Measurements from ENCODE around the gene PRKG2.

PRKG2 gene

DNA sequence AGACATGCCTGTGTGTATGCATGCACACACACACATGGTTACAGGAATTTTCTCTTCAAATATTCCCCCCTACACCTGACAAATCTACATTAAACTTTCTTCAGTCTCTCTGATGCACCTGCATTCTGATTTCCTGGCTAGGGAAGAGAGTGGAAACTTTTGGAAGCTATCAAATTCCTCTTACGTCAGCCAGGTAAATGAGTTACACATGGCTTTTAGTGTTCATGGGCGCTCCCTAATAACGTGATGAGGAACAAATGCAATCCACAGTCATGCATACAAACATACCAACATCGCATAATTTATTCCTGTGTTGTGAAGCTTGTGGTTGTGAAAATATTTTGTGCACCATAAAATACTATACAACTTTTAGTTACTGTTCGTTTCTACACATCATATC is 149.6 kb downstream of the PRKG2 start:
- no peak for TF ChIP-seq CREB1 (IDR thresholded peaks at IDR 0.05; ENCODE audit: low read depth)
- no peak for TF ChIP-seq TAF1 (IDR thresholded peaks at IDR 0.05; ENCODE audit: low read depth)

- TF ChIP-seq NFIC (IDR thresholded peaks at IDR 0.05): no peak
- TF ChIP-seq TAF1 (IDR thresholded peaks at IDR 0.05; ENCODE audit: low read depth): no peak
- TF ChIP-seq TCF12 (IDR thresholded peaks at IDR 0.05; ENCODE audit: low read depth): no peak
- no peak for TF ChIP-seq USF1 (IDR thresholded peaks at IDR 0.05)
- TF ChIP-seq TEAD4 (IDR thresholded peaks at IDR 0.05): no peak
- no peak for TF ChIP-seq EP300 (IDR thresholded peaks at IDR 0.05; ENCODE audit: borderline replicate concordance)
- TF ChIP-seq ZBTB7A (IDR thresholded peaks at IDR 0.05; ENCODE audit: low read depth): no peak
- TF ChIP-seq, protein P1, sequence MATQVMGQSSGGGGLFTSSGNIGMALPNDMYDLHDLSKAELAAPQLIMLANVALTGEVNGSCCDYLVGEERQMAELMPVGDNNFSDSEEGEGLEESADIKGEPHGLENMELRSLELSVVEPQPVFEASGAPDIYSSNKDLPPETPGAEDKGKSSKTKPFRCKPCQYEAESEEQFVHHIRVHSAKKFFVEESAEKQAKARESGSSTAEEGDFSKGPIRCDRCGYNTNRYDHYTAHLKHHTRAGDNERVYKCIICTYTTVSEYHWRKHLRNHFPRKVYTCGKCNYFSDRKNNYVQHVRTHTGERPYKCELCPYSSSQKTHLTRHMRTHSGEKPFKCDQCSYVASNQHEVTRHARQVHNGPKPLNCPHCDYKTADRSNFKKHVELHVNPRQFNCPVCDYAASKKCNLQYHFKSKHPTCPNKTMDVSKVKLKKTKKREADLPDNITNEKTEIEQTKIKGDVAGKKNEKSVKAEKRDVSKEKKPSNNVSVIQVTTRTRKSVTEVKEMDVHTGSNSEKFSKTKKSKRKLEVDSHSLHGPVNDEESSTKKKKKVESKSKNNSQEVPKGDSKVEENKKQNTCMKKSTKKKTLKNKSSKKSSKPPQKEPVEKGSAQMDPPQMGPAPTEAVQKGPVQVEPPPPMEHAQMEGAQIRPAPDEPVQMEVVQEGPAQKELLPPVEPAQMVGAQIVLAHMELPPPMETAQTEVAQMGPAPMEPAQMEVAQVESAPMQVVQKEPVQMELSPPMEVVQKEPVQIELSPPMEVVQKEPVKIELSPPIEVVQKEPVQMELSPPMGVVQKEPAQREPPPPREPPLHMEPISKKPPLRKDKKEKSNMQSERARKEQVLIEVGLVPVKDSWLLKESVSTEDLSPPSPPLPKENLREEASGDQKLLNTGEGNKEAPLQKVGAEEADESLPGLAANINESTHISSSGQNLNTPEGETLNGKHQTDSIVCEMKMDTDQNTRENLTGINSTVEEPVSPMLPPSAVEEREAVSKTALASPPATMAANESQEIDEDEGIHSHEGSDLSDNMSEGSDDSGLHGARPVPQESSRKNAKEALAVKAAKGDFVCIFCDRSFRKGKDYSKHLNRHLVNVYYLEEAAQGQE (IDR thresholded peaks at IDR 0.05; ENCODE audit: low read depth): no peak
- no peak for TF ChIP-seq YY1 (IDR thresholded peaks at IDR 0.05; ENCODE audit: low read depth)
- no peak for TF ChIP-seq CEBPB (IDR thresholded peaks at IDR 0.05)
- no peak for TF ChIP-seq MAX (IDR thresholded peaks at IDR 0.05)
- no peak for TF ChIP-seq CREB1 (IDR thresholded peaks at IDR 0.05; ENCODE audit: low read depth)
- TF ChIP-seq EGR1 (IDR thresholded peaks at IDR 0.05): no peak
Observed at GRCh38 chr4:81062001-81062400, 153.0 kb downstream of the PRKG2 start.

DNA sequence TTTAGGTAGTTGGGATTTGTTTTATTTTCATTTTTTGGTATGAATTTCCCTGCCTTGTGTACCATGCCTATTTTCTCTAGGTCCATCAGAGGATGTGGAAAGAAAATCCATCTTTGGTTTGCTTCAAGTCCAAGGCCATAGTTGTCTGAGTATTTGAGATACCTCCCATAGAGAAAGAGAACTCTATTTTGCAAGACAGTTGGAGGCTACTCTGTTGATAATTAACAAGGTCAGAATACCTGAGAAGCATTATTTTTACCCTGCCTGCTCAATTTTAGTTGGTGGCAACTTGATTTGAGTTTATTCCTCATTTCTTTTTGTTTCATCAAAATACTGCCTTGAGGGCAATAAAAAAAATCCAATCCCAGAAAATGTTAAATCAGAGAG is 153.7 kb downstream of the PRKG2 start:
- no peak for TF ChIP-seq FOXM1 (IDR thresholded peaks at IDR 0.05; ENCODE audit: borderline replicate concordance, low read depth)
- TF ChIP-seq RAD21 (IDR thresholded peaks at IDR 0.05; ENCODE audit: low read depth): no peak
- TF ChIP-seq TAF1 (IDR thresholded peaks at IDR 0.05; ENCODE audit: low read depth): no peak
- no peak for TF ChIP-seq TCF12 (IDR thresholded peaks at IDR 0.05; ENCODE audit: low read depth)
- no peak for TF ChIP-seq ZBTB7A (IDR thresholded peaks at IDR 0.05; ENCODE audit: low read depth)
- no peak for TF ChIP-seq CREB1 (IDR thresholded peaks at IDR 0.05; ENCODE audit: low read depth)

GRCh38 chr4:81060587-81061343 is 154.3 kb downstream of the PRKG2 start:
- TF ChIP-seq TEAD4 (IDR thresholded peaks at IDR 0.05) (no peak), EP300 (IDR thresholded peaks at IDR 0.05; ENCODE audit: borderline replicate concordance) (no peak), CREB1 (IDR thresholded peaks at IDR 0.05; ENCODE audit: low read depth) (no peak), CEBPB (IDR thresholded peaks at IDR 0.05) (no peak), TAF1 (IDR thresholded peaks at IDR 0.05; ENCODE audit: low read depth) (no peak), USF1 (IDR thresholded peaks at IDR 0.05) (no peak), MAX (IDR thresholded peaks at IDR 0.05) (no peak), YY1 (IDR thresholded peaks at IDR 0.05; ENCODE audit: low read depth) (no peak), RAD21 (IDR thresholded peaks at IDR 0.05; ENCODE audit: low read depth) (no peak), EGR1 (IDR thresholded peaks at IDR 0.05) (no peak), TCF12 (IDR thresholded peaks at IDR 0.05; ENCODE audit: low read depth) (no peak), NFIC (IDR thresholded peaks at IDR 0.05) (no peak), FOXM1 (IDR thresholded peaks at IDR 0.05; ENCODE audit: borderline replicate concordance, low read depth) (no peak), ZBTB7A (IDR thresholded peaks at IDR 0.05; ENCODE audit: low read depth) (no peak)
- TF ChIP-seq, protein P1 (IDR thresholded peaks at IDR 0.05; ENCODE audit: low read depth): no peak

GRCh38 chr4:81058621-81059020 is 156.4 kb downstream of the PRKG2 start:
- TF ChIP-seq TAF1 (IDR thresholded peaks at IDR 0.05; ENCODE audit: low read depth) (no peak), MAX (IDR thresholded peaks at IDR 0.05) (no peak), USF1 (IDR thresholded peaks at IDR 0.05) (no peak), YY1 (IDR thresholded peaks at IDR 0.05; ENCODE audit: low read depth) (no peak), EGR1 (IDR thresholded peaks at IDR 0.05) (no peak), ZBTB7A (IDR thresholded peaks at IDR 0.05; ENCODE audit: low read depth) (no peak), FOXM1 (IDR thresholded peaks at IDR 0.05; ENCODE audit: borderline replicate concordance, low read depth) (no peak), NFIC (IDR thresholded peaks at IDR 0.05) (no peak), RAD21 (IDR thresholded peaks at IDR 0.05; ENCODE audit: low read depth) (no peak), CEBPB (IDR thresholded peaks at IDR 0.05) (no peak), TCF12 (IDR thresholded peaks at IDR 0.05; ENCODE audit: low read depth) (no peak), TEAD4 (IDR thresholded peaks at IDR 0.05) (no peak)
